HG03108 (cell line): ENCODE data around the gene STK17A.
"Not testable (repeated sequence)": the region's sequence is repeated elsewhere in the genome, so short reads cannot be mapped to it uniquely, and the experiment has no call there.

Experiments used
- ATAC-seq: cut with Tn5 transposase; IDR thresholded peaks from one replicate; pipeline ENCODE4 v1.9.1; 2021; ENCODE audit warnings: moderate library complexity; ENCODE audit not compliant: unreplicated experiment

The STK17A gene

GRCh38 chr7:43653891-43654504, 71.1 kb downstream of the STK17A start:
- ATAC-seq: no peak

GRCh38 chr7:43655584-43655983, 72.7 kb downstream of the STK17A start:
- no peak for ATAC-seq

GRCh38 chr7:43656997-43657396, 74.1 kb downstream of the STK17A start:
- no peak for ATAC-seq

- peak; percentile 60 for ATAC-seq
Observed at GRCh38 chr7:43658718-43659548, 76.0 kb downstream of the STK17A start.

- no peak for ATAC-seq
Observed at GRCh38 chr7:43659549-43659896, 76.6 kb downstream of the STK17A start.

DNA sequence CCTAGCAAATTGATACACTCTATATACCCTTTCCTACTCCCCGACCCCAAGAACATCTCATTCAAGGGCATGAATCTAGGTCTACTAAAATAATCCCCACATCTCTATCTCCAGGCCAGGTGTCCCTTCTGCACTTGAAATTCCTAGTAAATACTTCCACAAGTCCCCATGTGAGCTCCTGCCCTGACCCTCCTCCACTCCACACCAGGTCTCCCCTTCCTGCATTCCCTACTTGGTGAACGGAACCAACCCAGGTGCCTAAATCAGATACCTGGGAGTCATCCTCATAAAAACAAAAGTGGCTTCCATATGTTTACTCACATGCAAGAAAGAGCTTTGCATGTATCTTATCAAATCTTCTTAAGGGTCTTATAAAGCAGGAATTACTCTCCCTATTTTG, 77.2 kb downstream of the STK17A start:
- ATAC-seq: no peak

- no peak for ATAC-seq
Observed at GRCh38 chr7:43664681-43665080, 81.8 kb downstream of the STK17A start.

GRCh38 chr7:43666938-43667337, 84.0 kb downstream of the STK17A start:
- no peak for ATAC-seq

DNA sequence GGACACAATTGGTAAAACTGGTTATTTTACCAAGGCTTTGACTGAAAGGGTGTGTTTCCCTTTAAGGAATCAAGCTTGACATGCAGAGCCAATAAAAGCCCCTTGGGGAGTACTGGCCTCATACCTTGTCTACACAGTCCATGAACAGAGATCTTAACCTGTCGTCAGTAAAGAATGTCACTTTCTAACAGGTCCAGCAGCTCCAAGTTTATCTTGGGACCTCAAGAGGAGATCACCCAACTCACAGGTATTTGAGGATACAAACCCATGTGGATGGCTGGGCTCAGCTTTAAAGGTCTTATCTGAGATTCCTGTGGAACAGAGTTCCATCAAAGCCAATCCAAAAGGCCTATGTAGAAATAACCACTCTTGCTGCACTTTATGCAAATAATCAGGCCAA, 85.1 kb downstream of the STK17A start:
- no peak for ATAC-seq

DNA sequence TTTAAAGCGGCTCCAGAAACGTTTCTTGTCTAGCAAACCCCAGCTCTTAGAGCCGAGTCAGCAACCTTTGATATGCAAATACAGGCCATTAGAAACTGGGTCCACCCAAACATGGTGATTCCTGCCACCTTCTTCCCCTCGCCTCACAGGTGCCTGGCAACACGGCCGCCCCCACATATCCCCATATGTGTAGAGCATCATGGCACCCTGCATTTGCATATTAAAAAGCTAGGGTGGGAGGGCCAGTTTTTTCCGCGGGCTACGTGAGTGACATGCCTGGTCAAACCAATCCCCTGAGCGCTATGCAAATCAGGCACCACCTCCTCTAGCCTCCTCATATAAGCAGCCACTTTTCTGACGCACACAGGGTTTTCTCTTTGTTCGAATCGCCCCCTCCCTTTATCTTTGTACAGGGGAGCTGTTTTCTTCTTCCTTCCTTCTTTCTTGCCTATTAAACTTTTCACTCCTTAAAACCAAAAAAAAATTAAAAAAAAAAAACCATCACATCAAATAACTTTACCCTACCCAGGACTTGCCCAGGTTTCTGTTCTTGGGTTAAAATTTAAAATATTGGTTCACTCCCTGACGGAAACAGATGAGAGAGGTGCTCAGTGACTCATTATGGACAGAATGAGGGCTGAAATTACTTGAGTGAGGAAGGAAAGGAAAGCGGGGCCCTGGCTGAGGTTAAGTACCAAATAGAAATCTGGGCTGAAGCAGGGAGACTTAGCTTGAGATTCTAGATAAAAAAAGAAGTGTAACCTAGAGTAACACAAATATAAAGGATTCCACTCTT, 86.6 kb downstream of the STK17A start:
- peak; percentile 62 for ATAC-seq

- no peak for ATAC-seq
Observed at GRCh38 chr7:43671521-43671920, 88.6 kb downstream of the STK17A start.

GRCh38 chr7:43673243-43673976, 90.5 kb downstream of the STK17A start:
- ATAC-seq: not testable (repeated sequence)

- ATAC-seq: no peak
Observed at GRCh38 chr7:43674559-43675436, 91.9 kb downstream of the STK17A start.
